Measurements from ENCODE around the gene DOCK4.

DNA sequence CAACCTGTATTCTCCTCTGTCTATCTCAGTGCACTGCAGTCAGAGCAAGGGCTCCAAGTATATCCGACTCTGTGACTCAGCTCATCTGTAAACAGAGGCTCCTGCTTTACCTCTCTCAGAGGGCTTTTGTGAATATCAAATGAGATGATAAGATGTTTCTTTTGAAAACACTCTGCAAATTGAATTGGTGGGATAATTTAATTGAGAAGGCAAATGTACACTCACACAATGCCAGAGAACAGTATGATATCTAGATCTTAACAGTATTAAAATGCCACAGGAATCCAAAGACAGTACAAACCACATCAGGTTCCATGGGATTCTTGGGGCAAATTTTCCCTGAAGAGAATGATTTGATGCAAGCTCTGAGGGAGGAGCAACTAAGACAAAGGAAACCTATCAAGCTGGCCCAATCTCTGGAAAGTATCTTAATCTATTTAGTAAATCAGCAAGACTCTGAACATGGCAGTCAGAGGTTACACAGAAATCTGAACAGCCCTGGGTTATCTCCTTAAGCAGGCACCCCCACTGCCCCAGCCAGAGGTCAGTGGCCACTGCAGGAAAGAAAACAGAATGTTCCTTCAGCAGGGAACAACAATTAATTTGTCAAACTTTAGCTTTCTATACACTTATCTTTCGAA, 45.9 kb downstream of the DOCK4 start:
- TF ChIP-seq, protein P1, sequence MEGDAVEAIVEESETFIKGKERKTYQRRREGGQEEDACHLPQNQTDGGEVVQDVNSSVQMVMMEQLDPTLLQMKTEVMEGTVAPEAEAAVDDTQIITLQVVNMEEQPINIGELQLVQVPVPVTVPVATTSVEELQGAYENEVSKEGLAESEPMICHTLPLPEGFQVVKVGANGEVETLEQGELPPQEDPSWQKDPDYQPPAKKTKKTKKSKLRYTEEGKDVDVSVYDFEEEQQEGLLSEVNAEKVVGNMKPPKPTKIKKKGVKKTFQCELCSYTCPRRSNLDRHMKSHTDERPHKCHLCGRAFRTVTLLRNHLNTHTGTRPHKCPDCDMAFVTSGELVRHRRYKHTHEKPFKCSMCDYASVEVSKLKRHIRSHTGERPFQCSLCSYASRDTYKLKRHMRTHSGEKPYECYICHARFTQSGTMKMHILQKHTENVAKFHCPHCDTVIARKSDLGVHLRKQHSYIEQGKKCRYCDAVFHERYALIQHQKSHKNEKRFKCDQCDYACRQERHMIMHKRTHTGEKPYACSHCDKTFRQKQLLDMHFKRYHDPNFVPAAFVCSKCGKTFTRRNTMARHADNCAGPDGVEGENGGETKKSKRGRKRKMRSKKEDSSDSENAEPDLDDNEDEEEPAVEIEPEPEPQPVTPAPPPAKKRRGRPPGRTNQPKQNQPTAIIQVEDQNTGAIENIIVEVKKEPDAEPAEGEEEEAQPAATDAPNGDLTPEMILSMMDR (IDR thresholded peaks at IDR 0.05), result no peak
- TF ChIP-seq CEBPB (IDR thresholded peaks at IDR 0.05) (no peak), HEYL (CRISPR knock-in tag; IDR thresholded peaks at IDR 0.05) (no peak), POLR2A (IDR thresholded peaks at IDR 0.05; ENCODE audit: low read length) (no peak), KDM5A (IDR thresholded peaks at IDR 0.05) (no peak), EHMT2 (IDR thresholded peaks at IDR 0.05; ENCODE audit: low read depth) (no peak), ESRRA (IDR thresholded peaks at IDR 0.05; ENCODE audit: borderline replicate concordance, low read length) (no peak), ZSCAN20 (CRISPR knock-in tag; IDR thresholded peaks at IDR 0.05) (no peak), ZC3H11A (IDR thresholded peaks at IDR 0.05) (no peak), HDAC2 (IDR thresholded peaks at IDR 0.05) (no peak), BHLHE40 (IDR thresholded peaks at IDR 0.05; ENCODE audit: low read depth, low read length) (no peak)
- TF ChIP-seq, protein P2, sequence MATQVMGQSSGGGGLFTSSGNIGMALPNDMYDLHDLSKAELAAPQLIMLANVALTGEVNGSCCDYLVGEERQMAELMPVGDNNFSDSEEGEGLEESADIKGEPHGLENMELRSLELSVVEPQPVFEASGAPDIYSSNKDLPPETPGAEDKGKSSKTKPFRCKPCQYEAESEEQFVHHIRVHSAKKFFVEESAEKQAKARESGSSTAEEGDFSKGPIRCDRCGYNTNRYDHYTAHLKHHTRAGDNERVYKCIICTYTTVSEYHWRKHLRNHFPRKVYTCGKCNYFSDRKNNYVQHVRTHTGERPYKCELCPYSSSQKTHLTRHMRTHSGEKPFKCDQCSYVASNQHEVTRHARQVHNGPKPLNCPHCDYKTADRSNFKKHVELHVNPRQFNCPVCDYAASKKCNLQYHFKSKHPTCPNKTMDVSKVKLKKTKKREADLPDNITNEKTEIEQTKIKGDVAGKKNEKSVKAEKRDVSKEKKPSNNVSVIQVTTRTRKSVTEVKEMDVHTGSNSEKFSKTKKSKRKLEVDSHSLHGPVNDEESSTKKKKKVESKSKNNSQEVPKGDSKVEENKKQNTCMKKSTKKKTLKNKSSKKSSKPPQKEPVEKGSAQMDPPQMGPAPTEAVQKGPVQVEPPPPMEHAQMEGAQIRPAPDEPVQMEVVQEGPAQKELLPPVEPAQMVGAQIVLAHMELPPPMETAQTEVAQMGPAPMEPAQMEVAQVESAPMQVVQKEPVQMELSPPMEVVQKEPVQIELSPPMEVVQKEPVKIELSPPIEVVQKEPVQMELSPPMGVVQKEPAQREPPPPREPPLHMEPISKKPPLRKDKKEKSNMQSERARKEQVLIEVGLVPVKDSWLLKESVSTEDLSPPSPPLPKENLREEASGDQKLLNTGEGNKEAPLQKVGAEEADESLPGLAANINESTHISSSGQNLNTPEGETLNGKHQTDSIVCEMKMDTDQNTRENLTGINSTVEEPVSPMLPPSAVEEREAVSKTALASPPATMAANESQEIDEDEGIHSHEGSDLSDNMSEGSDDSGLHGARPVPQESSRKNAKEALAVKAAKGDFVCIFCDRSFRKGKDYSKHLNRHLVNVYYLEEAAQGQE (IDR thresholded peaks at IDR 0.05), result no peak
- TF ChIP-seq, protein P3, sequence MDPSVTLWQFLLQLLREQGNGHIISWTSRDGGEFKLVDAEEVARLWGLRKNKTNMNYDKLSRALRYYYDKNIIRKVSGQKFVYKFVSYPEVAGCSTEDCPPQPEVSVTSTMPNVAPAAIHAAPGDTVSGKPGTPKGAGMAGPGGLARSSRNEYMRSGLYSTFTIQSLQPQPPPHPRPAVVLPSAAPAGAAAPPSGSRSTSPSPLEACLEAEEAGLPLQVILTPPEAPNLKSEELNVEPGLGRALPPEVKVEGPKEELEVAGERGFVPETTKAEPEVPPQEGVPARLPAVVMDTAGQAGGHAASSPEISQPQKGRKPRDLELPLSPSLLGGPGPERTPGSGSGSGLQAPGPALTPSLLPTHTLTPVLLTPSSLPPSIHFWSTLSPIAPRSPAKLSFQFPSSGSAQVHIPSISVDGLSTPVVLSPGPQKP (IDR thresholded peaks at IDR 0.05; ENCODE audit: low read depth, low read length), result no peak
